GM13977 (cell line): Measurements from ENCODE around the gene NBAS.

Source experiments
- DNase-seq: peaks from one replicate; pipeline ENCODE4 v3.0.0; 2012; ENCODE audit warnings: low spot score
- CTCF ChIP-seq: IDR thresholded peaks from 2 replicates; pipeline ENCODE4 v1.5.1; 2012; ENCODE audit warnings: mild to moderate bottlenecking, control low read depth; ENCODE audit not compliant: insufficient read depth; ENCODE audit errors: extremely low read depth, missing control alignments
- in situ Hi-C: fragments of 300-500 bp; cut with MboI; formaldehyde crosslinking; loops from one replicate; pipeline ENCODE4 v1.12.0; 2022; ENCODE audit warnings: low sequenced_read_pairs, low pct_unique_long_range_greater_than_20kb, mixed read lengths, inconsistent platforms; ENCODE audit not compliant: unreplicated experiment

Gene NBAS

GRCh38 chr2:15561574-15562344, 625 bp upstream of the NBAS start:
- no peak for DNase-seq
- in situ Hi-C loops: loop anchor here (25.0 kb wide), 1 partner anchor 374 kb away; no protein-coding TSS in a partner anchor
- TF ChIP-seq CTCF: no peak

- no peak for DNase-seq
- in situ Hi-C loops: loop anchor here (25.0 kb wide), 1 partner anchor 373 kb away; no protein-coding TSS in a partner anchor
- TF ChIP-seq CTCF: no peak
Observed at GRCh38 chr2:15560140-15560987, 770 bp downstream of the NBAS start.

GRCh38 chr2:15559379-15560139, 1.6 kb downstream of the NBAS start:
- in situ Hi-C loops: loop anchor here (25.0 kb wide), 1 partner anchor 372 kb away; no protein-coding TSS in a partner anchor
- no peak for TF ChIP-seq CTCF
- no peak for DNase-seq

GRCh38 chr2:15557887-15558311, 3.2 kb downstream of the NBAS start:
- in situ Hi-C loops: loop anchor here (25.0 kb wide), 1 partner anchor 371 kb away; no protein-coding TSS in a partner anchor
- DNase-seq: no peak
- TF ChIP-seq CTCF: no peak

GRCh38 chr2:15556311-15556930, 4.7 kb downstream of the NBAS start:
- TF ChIP-seq CTCF: no peak
- in situ Hi-C loops: loop anchor here (25.0 kb wide), 1 partner anchor 369 kb away; no protein-coding TSS in a partner anchor
- DNase-seq: no peak
